Loucy (cell line): Measurements from ENCODE around the gene UNC50.

ENCODE experiments used
- H2AFZ ChIP-seq: fragments of 200-600 bp; sonication (generic); 2 replicates; pipeline ENCODE4 v1.6.0; 2016; ENCODE audit warnings: antibody characterized with exemption, mild to moderate bottlenecking, low read length, moderate library complexity
- H3F3A ChIP-seq: fragments of 200-600 bp; 2 replicates; pipeline ENCODE4 v1.6.0; 2016; ENCODE audit warnings: antibody characterized with exemption, low read depth, mild to moderate bottlenecking
- H3K27me3 ChIP-seq: fragments of 200-600 bp; sonication (generic); 2 replicates; pipeline ENCODE4 v1.6.1; 2014; ENCODE audit warnings: low read length, mild to moderate bottlenecking; ENCODE audit not compliant: insufficient read depth, poor library complexity, severe bottlenecking
- H3K36me3 ChIP-seq: fragments of 200-600 bp; sonication (generic); 2 replicates; pipeline ENCODE4 v1.6.1; 2016; ENCODE audit warnings: low read length; ENCODE audit not compliant: insufficient read depth
- H3K4me1 ChIP-seq: fragments of 200-600 bp; sonication (generic); 2 replicates; pipeline ENCODE4 v1.5.1; 2014; ENCODE audit warnings: low read length, mild to moderate bottlenecking; ENCODE audit not compliant: insufficient read depth, poor library complexity, severe bottlenecking
- H3K4me2 ChIP-seq: fragments of 200-600 bp; sonication (generic); 2 replicates; pipeline ENCODE4 v1.6.0; 2014; ENCODE audit warnings: antibody characterized with exemption, low read length, low read depth, mild to moderate bottlenecking; ENCODE audit not compliant: poor library complexity, severe bottlenecking
- H3K4me3 ChIP-seq: fragments of 200-600 bp; sonication (generic); 2 replicates; pipeline ENCODE4 v1.5.1; 2014; ENCODE audit warnings: low read length, mild to moderate bottlenecking, mixed read lengths; ENCODE audit not compliant: poor library complexity, severe bottlenecking
- H3K79me2 ChIP-seq: fragments of 200-600 bp; sonication (generic); 2 replicates; pipeline ENCODE4 v1.6.1; 2014; ENCODE audit warnings: low read length; ENCODE audit not compliant: insufficient read depth
- H3K9ac ChIP-seq: fragments of 200-600 bp; sonication (generic); 2 replicates; pipeline ENCODE4 v1.6.0; 2014; ENCODE audit warnings: mild to moderate bottlenecking, low read depth, low read length, moderate library complexity; ENCODE audit not compliant: poor library complexity, severe bottlenecking
- H3K9me2 ChIP-seq: fragments of 200-600 bp; sonication (generic); replicated peaks from 2 replicates; pipeline ENCODE4 v1.6.1; 2016; ENCODE audit warnings: low read depth, low read length, mixed read lengths
- H3K9me3 ChIP-seq: fragments of 200-600 bp; sonication (generic); 2 replicates; pipeline ENCODE4 v1.6.1; 2014; ENCODE audit warnings: mild to moderate bottlenecking, antibody characterized with exemption, low read length, low read depth; ENCODE audit not compliant: insufficient read depth
- H4K20me1 ChIP-seq: fragments of 200-600 bp; sonication (generic); 2 replicates; pipeline ENCODE4 v1.6.0; 2014; ENCODE audit warnings: antibody characterized with exemption, low read length, mild to moderate bottlenecking; ENCODE audit not compliant: insufficient read depth, poor library complexity, severe bottlenecking
- CTCF ChIP-seq: fragments of 200-600 bp; sonication (generic); conservative IDR thresholded peaks from 2 replicates; pipeline ENCODE4 v1.5.1; 2014; ENCODE audit warnings: mild to moderate bottlenecking, antibody characterized with exemption, low read length
- EZH2phosphoT487 ChIP-seq: fragments of 200-600 bp; IDR thresholded peaks from 2 replicates; pipeline ENCODE4 v1.6.1; 2018; ENCODE audit warnings: antibody characterized with exemption, mild to moderate bottlenecking, moderate library complexity, borderline replicate concordance

UNC50 gene

GRCh38 chr2:98573426-98573825, 35.0 kb upstream of the UNC50 start:
- Histone ChIP-seq H3K79me2 (no peaks in the 10 kb centered on the region), H3K9ac (no peak overlapping the region), H3K27me3 (no peaks in the 10 kb centered on the region), H3K4me3 (no peak overlapping the region), H2AFZ (no peak overlapping the region), H3K36me3 (peaks cover 34% of the 10 kb centered on the region; the same call in 1 of the 2 replicates), H3K4me1 (no peaks in the 10 kb centered on the region), H4K20me1 (no peaks in the 10 kb centered on the region), H3K9me2 (no peaks in the 10 kb centered on the region), H3K9me3 (no peaks in the 10 kb centered on the region), H3F3A (no peaks in the 10 kb centered on the region), H3K4me2 (no peak overlapping the region)
- TF ChIP-seq EZH2phosphoT487 (no peak), CTCF (no peak)

DNA sequence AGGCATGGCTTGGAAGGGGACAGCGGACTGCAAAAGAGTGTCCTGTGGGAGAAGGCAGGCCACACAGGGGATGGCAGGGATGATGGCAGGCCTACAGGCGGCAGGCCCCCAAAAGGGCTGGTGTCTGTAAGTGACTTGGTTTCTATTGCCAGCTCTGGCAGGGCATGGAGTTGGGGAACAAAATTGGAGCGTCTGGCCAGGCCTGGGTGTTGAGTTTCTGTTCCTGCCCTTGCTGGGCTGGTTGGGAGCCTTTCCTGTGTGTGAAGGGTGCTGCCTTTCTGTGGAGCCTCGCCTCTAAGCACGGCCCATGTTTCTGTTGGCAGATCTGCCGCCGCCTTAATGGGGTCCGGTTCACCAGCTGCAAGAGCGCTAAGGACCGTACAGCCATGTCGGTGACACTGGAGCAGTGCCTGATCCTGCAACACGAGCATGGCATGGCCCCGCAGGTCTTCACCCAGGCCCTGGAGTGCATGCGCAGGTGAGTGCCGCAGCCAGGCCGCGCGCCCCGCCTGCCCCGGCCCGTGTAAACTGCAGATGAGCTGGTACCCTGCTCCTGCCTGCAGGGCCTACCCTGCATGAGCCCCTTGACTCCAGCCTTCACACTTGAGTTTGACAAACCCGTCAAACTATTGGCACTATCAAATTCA, 31.6 kb upstream of the UNC50 start:
- no peak overlapping the region for H3K9ac ChIP-seq
- no peaks in the 10 kb centered on the region for H4K20me1 ChIP-seq
- no peaks in the 10 kb centered on the region for H3K79me2 ChIP-seq
- no peak overlapping the region for H3K4me2 ChIP-seq
- peaks cover 23% of the 10 kb centered on the region; the same call in 1 of the 2 replicates for H3K36me3 ChIP-seq
- no peak for TF ChIP-seq CTCF
- no peak for TF ChIP-seq EZH2phosphoT487
- no peaks in the 10 kb centered on the region for H3K9me3 ChIP-seq
- H3K27me3 ChIP-seq = no peaks in the 10 kb centered on the region
- H3K9me2 ChIP-seq = no peaks in the 10 kb centered on the region
- H3K4me3 ChIP-seq = no peak overlapping the region
- no peaks in the 10 kb centered on the region for H3K4me1 ChIP-seq
- no peaks in the 10 kb centered on the region for H3F3A ChIP-seq
- H2AFZ ChIP-seq = no peak overlapping the region

DNA sequence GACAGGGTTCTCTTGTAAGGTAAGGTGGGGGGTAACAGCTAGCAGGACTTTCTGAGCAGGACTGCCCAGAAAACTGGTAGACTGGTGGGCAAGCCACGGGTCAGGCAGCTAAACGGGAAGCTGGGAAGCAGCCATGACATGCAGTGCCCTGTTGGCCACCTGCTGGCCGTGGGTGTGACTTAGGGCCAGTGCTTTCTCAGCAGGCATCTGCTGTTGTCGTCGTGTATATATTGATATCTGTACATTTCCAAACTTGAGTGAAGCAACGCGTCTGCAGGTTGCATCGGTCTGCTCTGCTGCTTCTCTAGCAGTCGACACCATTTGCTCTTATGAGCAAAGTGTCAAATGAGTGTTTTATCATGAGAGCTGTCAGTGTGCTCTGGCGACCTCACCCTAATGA, 31.1 kb upstream of the UNC50 start:
- no peaks in the 10 kb centered on the region for H3K4me1 ChIP-seq
- no peaks in the 10 kb centered on the region for H4K20me1 ChIP-seq
- H3K9ac ChIP-seq = no peak overlapping the region
- H3K9me3 ChIP-seq = no peaks in the 10 kb centered on the region
- no peak overlapping the region for H3K4me3 ChIP-seq
- H3K9me2 ChIP-seq = no peaks in the 10 kb centered on the region
- H2AFZ ChIP-seq = no peak overlapping the region
- H3F3A ChIP-seq = no peaks in the 10 kb centered on the region
- peaks cover 25% of the 10 kb centered on the region; the same call in 1 of the 2 replicates for H3K36me3 ChIP-seq
- no peaks in the 10 kb centered on the region for H3K79me2 ChIP-seq
- TF ChIP-seq CTCF = peak; percentile 17; the same call in 1 of the 2 replicates
- TF ChIP-seq EZH2phosphoT487 = no peak
- no peaks in the 10 kb centered on the region for H3K27me3 ChIP-seq
- no peak overlapping the region for H3K4me2 ChIP-seq
